Pons (tissue), 1 donor: ENCODE results near the gene KLHDC7B.
"Not testable (repeated sequence)": the region's sequence is repeated elsewhere in the genome, so short reads cannot be mapped to it uniquely, and the experiment has no call there.

ENCODE experiments used
- DNase-seq: peaks from one replicate; pipeline ENCODE4 v3.0.0-alpha.2; 2016; ENCODE audit warnings: low spot score

KLHDC7B gene

DNA sequence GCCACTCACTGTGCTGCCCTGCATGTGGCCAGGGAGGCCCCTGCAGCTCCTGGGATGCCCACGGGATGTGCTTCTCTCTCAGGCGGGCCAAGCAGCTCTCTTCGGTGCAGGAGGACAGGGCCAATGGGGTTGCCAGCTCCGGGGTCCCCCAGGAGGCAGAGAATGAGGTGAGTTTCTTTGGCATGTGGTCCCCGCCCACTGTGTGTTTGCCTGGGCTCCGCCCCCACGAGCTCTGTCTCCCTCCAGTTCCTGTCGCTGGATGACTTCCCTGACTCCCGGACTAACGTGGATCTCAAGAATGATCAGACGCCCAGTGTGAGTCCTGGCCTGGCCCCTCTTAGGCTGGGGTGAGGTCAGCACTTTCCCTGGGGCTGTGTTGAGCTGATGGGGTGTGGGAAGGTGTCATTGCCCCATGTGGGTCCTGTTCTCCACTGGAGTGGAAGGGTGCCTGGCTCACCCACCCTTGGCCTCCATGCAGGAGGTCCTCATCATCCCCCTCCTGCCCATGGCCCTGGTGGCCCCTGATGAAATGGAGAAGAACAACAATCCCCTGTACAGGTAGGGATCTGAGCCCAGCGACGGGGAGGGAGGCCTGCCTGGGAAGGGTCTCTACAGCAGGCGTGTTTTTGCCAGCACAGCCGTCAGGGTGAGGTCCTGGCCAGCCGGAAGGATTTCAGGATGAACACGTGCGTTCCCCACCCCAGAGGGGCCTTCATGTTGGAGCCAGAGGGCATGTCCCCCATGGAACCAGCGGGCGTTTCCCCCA, 28.0 kb upstream of the KLHDC7B start:
- DNase-seq, result no peak

DNA sequence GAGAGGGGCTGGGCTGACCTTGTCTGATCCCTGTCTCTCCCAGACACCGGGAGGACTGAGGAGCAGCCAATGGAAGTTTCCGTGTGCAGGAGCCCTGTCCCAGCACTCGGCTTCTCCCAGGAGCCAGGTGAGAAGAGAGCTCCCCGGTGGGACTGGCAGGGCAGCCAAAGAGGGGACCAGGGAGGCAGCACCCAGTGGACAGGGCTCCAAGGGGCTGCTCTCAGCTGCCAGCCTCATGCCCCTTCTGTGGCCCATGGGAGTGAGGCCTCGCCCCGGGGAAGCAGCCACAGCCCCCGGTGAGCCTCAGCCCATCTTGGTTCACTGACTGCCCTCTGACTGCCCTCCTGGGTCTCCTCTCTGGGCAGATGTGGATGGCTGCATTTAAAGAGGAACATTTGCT, 27.1 kb upstream of the KLHDC7B start:
- DNase-seq, result no peak

DNA sequence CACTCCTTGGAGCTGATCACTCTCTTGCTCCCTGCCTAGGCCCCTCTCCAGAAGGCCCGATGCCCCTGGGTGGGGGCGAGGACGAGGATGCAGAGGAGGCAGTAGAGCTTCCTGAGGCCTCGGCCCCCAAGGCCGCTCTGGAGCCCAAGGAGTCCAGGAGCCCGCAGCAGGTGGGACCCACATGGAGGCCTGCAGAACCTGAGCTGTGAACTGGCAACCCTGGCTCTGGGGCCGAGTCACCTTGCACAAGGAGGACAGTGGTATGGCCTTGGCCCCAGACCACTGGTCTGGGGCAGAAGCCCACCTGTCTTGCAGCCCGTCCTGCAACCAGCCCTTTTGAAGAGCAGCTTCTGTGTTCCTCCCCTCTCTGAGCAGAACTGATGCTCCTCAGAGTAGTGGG, 26.5 kb upstream of the KLHDC7B start:
- no peak for DNase-seq

DNA sequence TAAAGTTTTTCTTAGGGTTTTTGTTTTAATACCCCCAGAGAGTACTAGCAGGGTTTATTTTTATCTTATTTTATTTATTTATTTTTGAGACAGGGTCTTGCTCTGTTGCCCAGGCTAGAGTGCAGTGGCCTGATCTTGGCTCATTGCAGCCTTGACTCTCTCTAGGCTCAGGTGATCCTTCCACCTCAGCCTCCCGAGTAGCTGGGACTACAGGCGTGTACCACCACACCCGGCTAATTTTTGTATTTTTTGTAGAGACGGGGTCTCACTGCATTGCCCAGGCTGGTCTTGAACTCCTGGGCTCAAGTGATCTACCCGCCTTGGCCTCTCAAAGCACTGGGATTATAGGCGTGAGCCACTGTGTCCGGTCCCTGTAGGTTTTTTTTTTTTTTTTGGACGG, 25.5 kb upstream of the KLHDC7B start:
- not testable (repeated sequence) for DNase-seq

DNA sequence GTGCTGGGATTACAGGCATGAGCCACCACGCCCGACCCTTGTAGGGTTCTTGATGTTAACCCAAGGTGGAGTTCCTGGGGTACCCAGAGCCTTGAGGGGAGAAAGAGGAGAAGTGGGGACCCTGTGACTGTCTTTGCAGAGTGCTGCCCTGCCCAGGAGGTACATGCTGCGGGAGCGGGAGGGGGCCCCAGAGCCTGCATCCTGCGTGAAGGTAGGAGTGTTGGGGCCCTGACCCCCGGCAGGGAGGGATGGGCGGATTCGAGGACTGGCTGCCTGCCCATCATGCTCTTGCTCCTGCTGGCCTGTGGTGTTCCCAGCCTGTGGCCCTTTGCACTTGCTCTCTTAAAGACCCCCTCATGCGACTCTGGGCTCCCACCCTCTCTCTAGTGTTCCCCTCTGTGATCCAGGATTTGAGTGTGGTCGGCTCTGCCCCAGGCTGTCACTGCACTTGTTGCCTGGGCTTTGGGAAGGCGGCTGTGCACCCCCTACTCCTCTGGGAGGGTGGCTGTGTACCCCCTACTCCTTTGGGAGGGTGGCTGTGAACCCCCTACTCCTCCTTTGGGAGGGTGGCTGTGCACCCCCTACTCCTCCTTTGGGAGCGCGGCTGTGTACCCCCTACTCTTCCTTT, 24.8 kb upstream of the KLHDC7B start:
- no peak for DNase-seq

DNA sequence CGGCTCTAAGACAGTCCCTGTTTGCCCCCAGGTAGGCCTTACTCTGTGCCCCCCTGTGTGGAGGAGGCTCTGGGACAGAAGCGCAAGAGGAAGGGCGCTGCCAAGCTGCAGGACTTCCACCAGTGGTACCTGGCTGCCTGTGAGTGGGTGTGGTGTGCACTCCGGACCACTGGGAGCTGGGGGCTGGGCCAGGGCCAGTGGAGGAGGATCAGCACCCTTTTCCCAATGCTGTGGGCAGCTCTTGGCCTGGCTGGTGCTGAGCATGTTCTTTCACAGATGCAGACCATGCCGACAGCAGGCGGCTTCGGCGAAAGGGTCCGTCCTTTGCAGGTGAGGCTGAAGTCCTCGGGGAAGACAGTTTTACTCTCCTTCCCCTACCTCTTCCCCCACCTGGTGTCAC, 24.0 kb upstream of the KLHDC7B start:
- DNase-seq, result no peak

DNA sequence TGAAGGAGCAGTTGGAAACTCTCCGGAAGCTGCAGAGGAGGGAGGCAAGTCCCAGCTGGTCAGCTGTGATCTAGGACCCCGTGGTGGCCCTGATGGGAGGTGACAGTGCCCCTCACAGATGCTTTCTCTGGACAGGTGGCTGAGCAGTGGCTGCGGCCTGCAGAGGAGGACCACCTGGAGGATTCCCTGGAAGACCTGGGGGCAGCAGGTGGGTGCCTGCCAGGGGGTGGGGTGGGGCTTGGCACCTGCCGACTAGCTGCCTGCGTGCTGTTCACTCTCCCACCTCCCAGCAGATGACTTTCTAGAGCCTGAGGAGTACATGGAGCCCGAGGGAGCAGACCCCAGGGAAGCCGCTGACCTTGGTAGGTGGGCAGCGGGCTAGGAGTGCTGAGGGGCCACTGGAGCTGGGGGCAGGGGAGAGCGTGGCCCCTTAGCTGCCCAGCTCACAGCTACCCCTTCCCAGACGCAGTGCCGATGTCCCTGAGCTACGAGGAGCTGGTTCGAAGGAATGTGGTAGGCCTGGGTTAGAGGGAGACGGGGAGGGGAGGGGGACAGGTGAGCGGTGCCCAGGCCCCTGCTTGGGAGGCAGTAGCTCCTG, 23.4 kb upstream of the KLHDC7B start:
- DNase-seq, result no peak

DNA sequence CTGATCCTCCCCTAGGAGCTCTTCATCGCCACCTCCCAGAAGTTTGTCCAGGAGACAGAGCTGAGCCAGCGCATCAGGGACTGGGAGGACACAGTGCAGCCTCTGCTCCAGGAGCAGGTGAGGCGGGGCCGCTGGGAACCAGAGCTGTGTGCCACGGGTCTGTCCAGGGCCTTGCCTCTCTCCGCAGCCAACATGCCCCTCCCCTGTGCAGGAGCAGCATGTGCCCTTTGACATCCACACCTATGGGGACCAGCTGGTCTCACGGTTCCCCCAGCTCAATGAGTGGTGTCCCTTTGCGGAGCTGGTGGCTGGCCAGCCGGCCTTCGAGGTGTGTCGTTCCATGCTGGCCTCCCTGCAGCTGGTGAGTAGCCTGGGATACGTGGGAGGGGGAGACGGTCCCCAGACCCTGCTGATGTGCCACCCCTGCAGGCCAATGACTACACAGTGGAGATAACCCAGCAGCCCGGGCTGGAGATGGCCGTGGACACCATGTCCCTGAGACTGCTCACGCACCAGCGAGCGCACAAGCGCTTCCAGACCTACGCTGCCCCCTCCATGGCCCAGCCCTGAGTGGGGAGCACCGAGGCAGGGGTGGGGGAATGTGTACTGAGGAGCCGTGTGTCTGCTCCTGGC, 22.8 kb upstream of the KLHDC7B start:
- no peak for DNase-seq

DNA sequence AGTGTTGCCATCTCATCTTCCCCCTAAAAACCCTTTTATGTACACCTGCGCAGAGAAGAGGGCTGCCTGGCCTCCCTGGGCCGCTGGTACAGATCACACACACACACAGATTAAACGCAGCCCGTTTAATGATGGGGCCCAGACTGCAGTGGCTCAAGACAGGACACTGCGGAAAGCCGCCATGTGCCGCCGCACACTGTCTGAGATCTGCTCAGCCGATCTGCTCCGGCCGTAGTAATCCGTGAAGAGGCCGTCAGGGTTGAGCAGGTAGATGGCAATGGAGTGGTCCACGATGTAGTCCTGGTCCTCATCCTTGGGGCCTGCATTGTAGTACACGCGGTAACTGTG, 22.3 kb upstream of the KLHDC7B start:
- no peak for DNase-seq

DNA sequence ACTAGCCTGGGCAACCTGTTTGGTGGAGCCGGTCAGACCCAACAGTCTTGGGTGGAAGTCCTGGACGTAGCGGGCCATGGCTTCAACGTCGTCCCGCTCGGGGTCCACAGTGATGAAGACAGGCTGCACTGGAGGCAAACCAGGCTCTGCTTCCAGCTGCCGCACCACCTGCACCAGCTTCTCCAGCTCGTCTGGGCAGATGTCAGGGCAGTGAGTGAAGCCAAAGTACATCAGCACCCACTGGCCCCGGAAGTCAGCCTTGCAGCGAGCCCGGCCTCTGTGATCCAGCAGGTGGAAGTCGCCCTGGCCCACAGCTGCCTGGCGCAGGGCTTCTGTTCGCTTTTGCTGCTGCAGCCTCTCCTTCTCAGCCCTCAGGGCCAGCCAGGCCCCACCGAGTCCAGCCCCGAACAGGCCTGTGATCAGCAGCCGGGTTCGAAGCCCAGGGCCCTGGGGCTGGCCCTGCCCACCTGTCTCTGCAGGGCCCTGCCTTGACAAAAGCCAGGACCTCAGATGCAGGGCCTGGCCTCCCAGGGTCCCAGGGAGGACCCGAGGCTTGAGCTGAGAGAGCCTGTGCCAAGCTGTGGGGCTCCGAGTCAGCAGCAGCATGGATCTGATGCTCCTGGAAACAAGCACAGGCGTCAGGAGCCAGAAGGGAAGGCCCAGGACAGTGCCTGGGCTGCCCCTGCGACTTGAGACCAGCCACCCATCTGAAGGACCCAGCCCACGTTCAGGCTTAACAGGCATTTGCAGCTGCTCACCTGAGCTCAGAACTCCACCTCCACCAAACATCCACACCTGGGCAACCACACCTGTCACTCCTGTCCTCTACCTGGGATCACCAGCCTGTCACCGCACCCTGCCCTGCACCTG, 21.7 kb upstream of the KLHDC7B start:
- DNase-seq, result no peak

DNA sequence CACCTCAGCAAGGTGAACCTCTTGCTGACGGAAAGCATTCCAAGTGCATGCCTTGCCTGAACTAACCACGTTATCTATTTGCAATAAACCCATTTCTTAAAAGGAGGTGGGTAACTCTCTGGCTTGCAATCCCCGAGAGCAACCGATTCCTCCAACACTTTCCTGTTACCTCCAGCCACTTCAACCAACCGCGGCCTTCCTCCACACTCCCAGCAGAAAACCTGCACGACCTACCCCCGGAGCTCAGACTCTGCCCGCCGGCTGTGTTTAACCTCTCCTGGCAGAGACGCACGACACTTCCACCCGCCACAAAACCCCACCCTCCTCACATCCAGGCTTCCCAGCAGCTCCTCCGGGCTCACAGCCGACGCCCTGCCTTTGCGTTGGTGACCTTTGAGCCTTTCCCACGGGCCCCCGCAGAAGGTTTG, 21.0 kb upstream of the KLHDC7B start:
- DNase-seq, result no peak

DNA sequence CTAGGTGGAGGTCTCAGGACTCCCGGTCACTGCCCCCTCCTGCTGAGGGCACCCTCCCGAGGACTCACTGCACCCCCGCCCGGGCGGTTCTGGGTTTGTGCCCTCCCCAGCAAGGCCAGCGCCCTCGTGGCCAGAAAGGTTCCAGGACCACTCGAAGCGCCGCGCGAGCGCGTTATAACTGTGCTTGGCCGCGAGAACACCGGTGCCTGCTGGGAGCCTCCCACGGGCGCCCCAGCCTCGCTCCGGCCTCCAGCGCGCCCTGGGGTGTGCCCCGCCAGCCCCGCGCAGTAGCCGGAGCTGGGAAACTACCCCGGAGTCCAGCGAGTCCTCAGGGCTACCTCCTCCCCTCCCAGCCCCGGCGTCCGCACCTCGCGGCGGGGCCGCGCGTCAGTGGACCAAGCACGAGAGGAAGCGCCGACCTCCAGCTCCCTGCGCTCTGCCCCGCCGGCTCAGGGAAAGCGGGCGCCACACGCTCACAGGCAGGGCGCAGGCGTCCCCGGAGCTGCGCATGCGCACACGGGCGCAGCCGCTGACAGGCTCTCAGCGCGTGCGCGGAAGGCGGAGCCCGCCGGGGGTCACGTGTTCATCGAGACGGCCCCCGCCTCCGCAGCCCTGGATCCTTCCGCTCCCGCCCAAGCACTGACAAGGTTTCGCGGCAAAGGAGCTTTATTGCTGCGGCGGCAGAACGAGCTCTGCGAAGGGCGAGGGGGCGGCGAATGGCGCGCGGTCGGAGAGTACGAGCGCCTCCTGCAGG, 20.4 kb upstream of the KLHDC7B start, which contains the start of gene SCO2:
Gene SCO2, minus strand, starts transcription at position 495 of the 754 bp plus-strand sequence. CDS start 1,187 bp downstream, outside the sequence.
- DNase-seq, result peak; percentile 93

DNA sequence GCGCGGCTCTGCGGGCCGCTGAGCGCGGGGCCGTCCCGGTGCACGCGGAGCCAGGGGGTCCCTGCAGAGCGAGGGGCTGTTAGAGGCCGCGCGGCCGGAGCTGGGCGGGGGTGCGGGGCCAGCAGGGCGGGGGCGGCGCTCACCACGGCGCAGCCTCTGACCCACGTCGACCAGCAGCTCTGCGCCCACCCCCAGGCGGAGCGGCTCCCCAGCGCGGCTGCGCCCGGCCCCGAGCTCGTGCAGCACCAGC, 19.9 kb upstream of the KLHDC7B start:
- no peak for DNase-seq

DNA sequence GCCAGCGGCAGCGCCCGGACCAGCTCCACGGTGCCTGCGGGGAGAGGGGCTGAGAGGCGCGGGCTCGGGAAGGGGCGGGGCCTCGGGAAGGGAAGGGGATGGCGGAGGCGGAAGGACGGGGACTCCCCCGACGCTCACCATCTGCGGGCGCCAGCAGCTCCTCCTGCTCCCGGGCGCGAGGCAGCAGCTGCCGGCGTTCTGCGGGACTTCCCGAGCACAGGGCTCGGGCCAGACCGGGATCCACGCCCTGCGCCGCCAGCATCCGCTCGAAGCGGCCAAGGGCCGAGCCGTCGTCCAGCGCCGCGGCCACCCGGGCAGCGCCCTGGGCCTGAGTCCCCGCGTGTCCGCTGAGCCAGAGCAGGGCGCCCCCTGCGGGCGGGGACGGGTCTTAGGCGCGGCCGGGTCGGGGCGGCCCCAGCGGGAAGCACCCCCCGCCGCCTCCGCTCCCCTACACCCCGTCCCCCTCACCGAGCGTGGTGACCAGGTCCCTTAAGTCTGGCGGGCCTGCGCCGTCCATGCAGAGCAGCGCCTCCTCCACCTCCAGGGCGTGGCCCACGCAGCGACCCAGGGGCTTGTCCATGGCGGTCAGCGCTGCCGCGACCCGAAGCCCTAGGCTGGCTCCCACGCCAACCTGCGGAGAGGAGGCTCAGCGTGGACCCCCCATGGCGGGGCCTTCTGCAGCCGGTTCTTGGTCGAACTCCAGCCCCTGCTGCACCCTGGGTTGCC, 19.4 kb upstream of the KLHDC7B start:
- DNase-seq, result peak; percentile 51

DNA sequence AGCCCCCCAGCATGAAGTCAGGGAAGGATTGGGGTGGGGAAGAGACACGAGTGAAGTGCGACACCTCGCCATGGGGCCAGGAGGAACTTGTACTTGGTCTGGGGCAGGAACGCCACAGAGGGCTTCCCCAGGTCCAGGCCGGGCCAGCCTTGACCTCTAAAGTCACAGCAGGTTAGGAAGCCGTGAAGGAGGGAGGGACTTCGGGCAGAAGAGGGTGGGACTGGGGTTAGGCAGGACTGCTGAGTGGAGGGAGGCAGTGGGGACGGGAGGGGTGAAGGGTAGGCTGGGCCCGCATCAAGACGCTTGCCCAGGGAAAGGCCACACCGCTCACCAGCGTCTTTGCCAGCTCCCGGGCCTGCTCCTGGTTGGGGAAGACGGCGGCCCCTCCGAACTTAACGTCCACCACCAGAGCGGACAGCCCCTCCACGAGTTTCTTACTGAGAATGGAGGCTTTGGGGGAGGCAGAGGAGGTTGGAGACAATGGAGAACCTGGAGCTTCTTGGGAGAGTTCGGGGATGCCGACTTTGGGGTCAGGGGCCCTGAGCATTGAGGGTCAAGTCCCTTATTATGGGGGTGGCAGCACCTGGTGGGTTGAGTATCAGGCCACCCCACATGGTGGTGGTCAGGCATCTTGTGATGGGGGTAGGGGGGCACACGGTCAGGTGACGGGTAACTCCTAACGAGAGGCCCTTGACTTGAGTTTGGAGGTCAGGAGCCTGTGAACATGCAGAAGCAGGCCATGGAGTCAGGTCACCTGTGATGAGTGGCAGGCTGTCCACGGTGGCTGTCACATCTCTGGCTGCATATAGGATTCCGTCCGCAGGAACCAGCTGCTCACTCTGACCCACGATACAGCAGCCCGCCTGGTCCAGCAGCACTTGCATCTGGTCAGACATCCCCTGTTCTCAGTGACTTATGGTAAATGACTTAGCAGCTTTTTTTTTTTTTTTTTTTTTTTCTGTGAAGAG, 18.6 kb upstream of the KLHDC7B start:
- DNase-seq, result peak; percentile 43

DNA sequence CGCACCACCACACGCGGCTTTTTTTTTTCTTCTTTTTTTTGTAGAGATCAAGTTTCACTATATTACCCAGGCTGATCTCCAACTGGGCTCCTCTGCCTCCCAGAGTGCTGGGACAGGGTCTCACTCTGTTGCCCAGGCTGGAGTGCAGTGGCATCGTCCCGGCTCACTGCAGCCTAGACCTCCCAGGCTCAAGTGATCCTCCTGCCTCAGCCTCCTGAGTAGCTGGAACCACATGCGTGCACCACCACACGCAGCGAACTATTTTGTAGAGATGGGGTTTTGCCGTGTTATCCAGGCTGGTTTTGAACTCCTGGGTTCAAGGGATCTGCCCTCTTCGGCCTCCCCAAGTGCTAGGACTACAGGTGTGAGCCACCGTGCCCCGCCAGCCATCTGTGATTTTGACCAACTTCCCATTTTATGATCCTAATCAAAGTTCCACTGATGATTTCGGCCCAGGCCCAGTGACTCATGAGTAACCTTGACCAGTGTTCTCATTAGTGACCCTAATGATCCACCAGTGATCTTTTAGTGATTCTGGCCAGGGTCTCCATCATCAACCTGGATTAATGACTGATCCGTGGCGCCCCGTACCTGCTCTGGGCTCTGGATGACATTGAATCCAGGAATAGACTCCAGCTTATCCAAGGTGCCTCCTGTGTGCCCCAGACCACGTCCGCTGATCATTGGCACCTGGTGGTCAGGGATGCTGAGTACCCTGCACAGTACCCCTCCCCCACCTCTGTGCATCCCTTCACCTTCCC, 17.6 kb upstream of the KLHDC7B start:
- no peak for DNase-seq

DNA sequence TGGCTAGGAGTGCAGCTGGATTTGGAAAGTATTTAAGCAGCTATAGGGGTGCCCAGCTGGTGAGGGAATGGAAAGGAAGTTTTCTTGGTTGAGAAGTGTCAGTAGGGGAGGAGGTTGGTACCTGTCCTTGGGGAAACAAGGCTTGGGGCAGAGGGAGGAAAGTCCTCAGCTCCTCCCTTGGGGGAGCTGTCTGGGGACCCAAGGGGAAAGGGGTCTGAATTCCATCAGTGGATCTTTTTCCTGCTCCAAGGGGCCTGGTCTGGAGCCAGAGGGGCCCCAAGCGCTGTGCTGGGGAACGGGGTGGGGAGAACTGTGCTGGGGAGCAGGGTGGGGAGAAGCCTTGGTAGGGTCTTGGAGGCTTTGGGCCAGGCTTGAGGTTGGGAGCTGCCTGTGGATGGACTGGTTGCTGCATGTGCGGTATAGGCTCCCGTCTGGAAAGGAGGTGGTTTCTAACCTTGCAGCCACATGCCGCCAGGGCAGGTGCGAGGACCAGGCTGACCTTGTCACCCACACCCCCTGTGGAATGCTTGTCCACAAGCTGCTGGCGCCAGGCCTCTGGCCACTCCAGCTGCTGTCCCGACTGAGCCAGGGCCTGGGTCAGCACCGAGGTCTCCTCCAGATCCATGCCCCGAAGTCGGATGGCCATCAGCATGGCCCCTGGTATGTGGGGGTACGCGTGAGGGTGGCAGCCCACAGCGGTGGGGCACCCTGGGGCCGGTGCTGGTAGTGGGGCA, 16.9 kb upstream of the KLHDC7B start:
- DNase-seq, result no peak

DNA sequence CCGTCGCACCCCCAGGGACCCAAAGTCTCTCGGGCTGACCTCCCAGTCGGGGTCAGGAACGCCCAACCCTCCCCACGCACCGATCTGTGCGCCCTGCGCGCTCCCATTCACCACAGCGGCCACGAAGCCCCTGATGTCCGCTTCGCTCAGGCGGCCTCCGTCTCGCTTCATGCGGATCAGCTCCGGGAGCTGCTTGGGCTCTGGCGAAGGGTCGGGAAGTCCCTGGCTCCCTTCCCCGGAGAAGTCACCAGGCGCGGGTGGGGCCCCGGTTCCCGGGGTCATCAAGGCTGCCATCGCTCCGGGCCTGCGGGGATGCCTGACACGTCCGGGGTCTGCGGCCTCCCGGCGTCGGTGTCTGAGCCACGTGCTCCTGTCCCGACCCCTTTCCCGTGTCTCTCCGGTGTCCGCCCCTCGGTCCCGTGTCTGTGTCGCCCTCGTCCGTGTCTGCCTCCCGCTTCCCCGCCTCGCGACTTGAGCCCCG, 16.2 kb upstream of the KLHDC7B start:
- no peak for DNase-seq
